Measurements from ENCODE around the gene VWA5B2. TPM values are rescaled to one million over a fixed set of nuclear protein-coding genes. Genes with fewer than 3 reads are reported as not detected.

Gene VWA5B2
- total RNA-seq, 2 donors from 2014 or later: 6.0 to 15.8 TPM

GRCh38 chr3:184228376-184229137 is 828 bp upstream of the VWA5B2 start:
- peaks cover 25% of the 10 kb centered on the region for H3K4me1 ChIP-seq
- WGBS, 2 donors: 35 to 56% methylated on average over 11 to 12 of the region's 12 CpGs
- no peak for TF ChIP-seq POLR2A (IDR thresholded peaks at IDR 0.05)
- TF ChIP-seq CTCF (IDR thresholded peaks at IDR 0.05): no peak
- no peaks in the 10 kb centered on the region for H3K27me3 ChIP-seq
- intact Hi-C loops (cut with DNase I): no loop called here
- no peak for DNase-seq
- no peaks in the 10 kb centered on the region for H3K36me3 ChIP-seq (replicated peaks in 1 of 2; ENCODE audit: insufficient read depth in 1 of 2, low read depth in 2 of 2)
- H3K27ac ChIP-seq: no peak overlapping the region
- no peaks in the 10 kb centered on the region for H3K9me3 ChIP-seq
- ATAC-seq: no peak
- H3K4me3 ChIP-seq: no peak overlapping the region

GRCh38 chr3:184230081-184230602 is 757 bp downstream of the VWA5B2 start:
- H3K4me1 ChIP-seq: peaks cover 25% of the 10 kb centered on the region
- peak; percentile 41 to 63 (median 53) for DNase-seq
- H3K9me3 ChIP-seq: no peaks in the 10 kb centered on the region
- intact Hi-C loops (cut with DNase I): no loop called here
- TF ChIP-seq POLR2A (IDR thresholded peaks at IDR 0.05) (no peak), CTCF (IDR thresholded peaks at IDR 0.05) (no peak)
- peak; percentile 40 for ATAC-seq
- peak overlapping the region in 1 of 2 donors; percentile 31 for H3K4me3 ChIP-seq
- no peaks in the 10 kb centered on the region for H3K36me3 ChIP-seq (replicated peaks in 1 of 2; ENCODE audit: insufficient read depth in 1 of 2, low read depth in 2 of 2)
- H3K27me3 ChIP-seq: no peaks in the 10 kb centered on the region
- 0 to 1% methylated on average over 2 to 54 of the region's 61 CpGs for WGBS, 2 donors
- H3K27ac ChIP-seq: no peak overlapping the region

- WGBS, 2 donors: 12 to 44% methylated on average over 15 to 65 of the region's 79 CpGs
- intact Hi-C loops (cut with DNase I): no loop called here
- no peaks in the 10 kb centered on the region for H3K9me3 ChIP-seq
- no peaks in the 10 kb centered on the region for H3K27me3 ChIP-seq
- no peak overlapping the region for H3K27ac ChIP-seq
- H3K4me1 ChIP-seq: peaks cover 25% of the 10 kb centered on the region
- TF ChIP-seq POLR2A (IDR thresholded peaks at IDR 0.05): no peak
- no peak for TF ChIP-seq CTCF (IDR thresholded peaks at IDR 0.05)
- H3K36me3 ChIP-seq (replicated peaks in 1 of 2; ENCODE audit: insufficient read depth in 1 of 2, low read depth in 2 of 2): no peaks in the 10 kb centered on the region
- H3K4me3 ChIP-seq: no peak overlapping the region
- DNase-seq: peak in 3 of 4 donors; percentile 53 to 57 (median 56)
- peak; percentile 45 for ATAC-seq
Observed at GRCh38 chr3:184230603-184231528, 1.5 kb downstream of the VWA5B2 start.

- TF ChIP-seq POLR2A (IDR thresholded peaks at IDR 0.05) (no peak), CTCF (IDR thresholded peaks at IDR 0.05) (no peak)
- Histone ChIP-seq H3K36me3 (replicated peaks in 1 of 2; ENCODE audit: insufficient read depth in 1 of 2, low read depth in 2 of 2) (no peaks in the 10 kb centered on the region), H3K27me3 (no peaks in the 10 kb centered on the region), H3K9me3 (no peaks in the 10 kb centered on the region), H3K27ac (no peak overlapping the region), H3K4me1 (peaks cover 25% of the 10 kb centered on the region), H3K4me3 (no peak overlapping the region)
- ATAC-seq (no peak), DNase-seq (no peak)
- intact Hi-C loops (cut with DNase I): no loop called here
- WGBS, 2 donors: 69 to 80% methylated on average over 3 of the region's 3 CpGs
Observed at GRCh38 chr3:184231671-184232070, 2.3 kb downstream of the VWA5B2 start.

All from body of pancreas (tissue), 4 donors.